ENCODE data around the gene AEBP1. TPM values are rescaled to one million over a fixed set of nuclear protein-coding genes. Genes with fewer than 3 reads are reported as not detected.

The AEBP1 gene
- total and polyA plus RNA-seq, 9 of the 15 experiments (the other 6 are each of a cell fraction or from before 2014, with no cell fraction given): 0.03 to 0.78 (median 0.30) TPM; not detected in 2

DNA sequence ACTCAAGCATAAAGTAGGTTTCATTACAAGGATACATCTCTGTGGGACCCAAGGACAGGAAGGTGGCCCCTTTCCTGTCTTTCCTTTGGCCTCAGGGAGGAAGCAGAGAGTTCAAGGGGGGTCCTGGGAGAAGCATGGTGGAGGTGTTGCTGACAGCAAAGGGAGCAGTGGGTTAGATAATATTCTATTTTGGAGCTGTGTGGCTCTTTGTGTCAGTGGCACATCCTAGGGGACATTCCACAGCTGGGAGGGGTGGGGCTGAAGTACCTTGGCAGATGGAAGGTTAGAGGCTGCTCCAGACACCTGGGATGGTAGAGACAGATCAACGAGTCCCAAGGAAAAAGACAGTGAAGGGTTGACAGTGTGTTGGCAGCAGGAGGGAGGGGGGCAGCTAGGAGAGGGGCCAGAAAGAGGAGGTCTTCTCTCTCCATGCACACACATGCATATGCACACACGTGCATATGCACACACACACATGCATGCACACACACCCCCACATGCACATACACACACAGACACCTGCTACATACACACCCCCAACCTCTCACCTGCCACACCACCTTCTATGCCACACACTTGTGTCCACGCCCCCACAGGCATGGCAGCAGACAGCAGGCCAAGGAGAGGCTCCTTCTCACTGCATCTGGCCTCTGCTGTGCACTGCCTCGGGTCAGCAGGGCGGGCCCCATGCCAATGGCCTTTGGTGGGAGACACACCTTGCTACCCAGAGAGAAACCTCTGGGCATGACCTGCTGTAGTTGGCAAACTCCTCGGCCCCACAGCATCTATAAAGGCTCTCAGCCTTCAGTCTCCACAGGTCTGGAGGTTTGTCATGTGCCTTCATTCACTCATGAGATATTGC, 24.8 kb downstream of the AEBP1 start:
- no peaks in the 10 kb centered on the region for H3K27me3 ChIP-seq (ENCODE audit: control insufficient read depth in 2 of 2, insufficient read depth in 2 of 2, low read length in 2 of 2)
- no peak overlapping the region for H3K27ac ChIP-seq (ENCODE audit: extremely low read depth, low read depth, low read length)
- intact Hi-C loops (cut with micrococcal nuclease): no loop called here
- no peak for FAIRE-seq
- ATAC-seq: no peak
- H3K4me2 ChIP-seq (ENCODE audit: insufficient read depth, low read length): no peak overlapping the region
- no peaks in the 10 kb centered on the region for H4K20me1 ChIP-seq (replicated peaks; ENCODE audit: control insufficient read depth, insufficient read depth, low read length)
- H3K9ac ChIP-seq (ENCODE audit: insufficient read depth in 1 of 2, low read depth in 2 of 2, low read length in 2 of 2): no peak overlapping the region
- no TSS peak for BruUV-seq (replicated peaks)
- in situ Hi-C loops (cut with MboI): no loop called here
- H3K79me2 ChIP-seq (ENCODE audit: control insufficient read depth, insufficient read depth, low read length): 0 out of 3 replicates have a peak, but pooled peaks cover 1% of the 10 kb centered on the region
- no peaks in the 10 kb centered on the region for H3K36me3 ChIP-seq (ENCODE audit: control insufficient read depth, insufficient read depth, low read length)
- ChIA-PET POLR2A (no interaction called here), CTCF (ENCODE audit: low intra/inter-chr PET ratio) (no interaction called here)
- no peaks in the 10 kb centered on the region for H3K9me3 ChIP-seq (replicated peaks; ENCODE audit: control insufficient read depth, insufficient read depth, low read depth, low read length)
- no peak overlapping the region for H2AFZ ChIP-seq (ENCODE audit: low read depth, low read length)
- no peaks in the 10 kb centered on the region for H3K9me1 ChIP-seq (ENCODE audit: control insufficient read depth, insufficient read depth, low read length)
- no peak for TF ChIP-seq RBM22 (IDR thresholded peaks at IDR 0.05; ENCODE audit: low read depth, low read length, poor library complexity, severe bottlenecking)
- no peak for TF ChIP-seq TCF3 (CRISPR knock-in tag; IDR thresholded peaks at IDR 0.05)
- no peak for TF ChIP-seq RB1 (IDR thresholded peaks at IDR 0.05; ENCODE audit: low read depth)
- TF ChIP-seq LEF1 (IDR thresholded peaks at IDR 0.05): no peak
- TF ChIP-seq, protein P1, sequence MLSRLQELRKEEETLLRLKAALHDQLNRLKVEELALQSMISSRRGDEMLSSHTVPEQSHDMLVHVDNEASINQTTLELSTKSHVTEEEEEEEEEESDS (CRISPR knock-in tag; IDR thresholded peaks at IDR 0.05): no peak
- no peak for TF ChIP-seq IRF9 (tag; IDR thresholded peaks at IDR 0.05)
- no peak for TF ChIP-seq TEAD1 (CRISPR knock-in tag; IDR thresholded peaks at IDR 0.05)
- TF ChIP-seq HIVEP1 (CRISPR knock-in tag; IDR thresholded peaks at IDR 0.05): no peak
- no peak for TF ChIP-seq ZNF175 (CRISPR knock-in tag; IDR thresholded peaks at IDR 0.05; ENCODE audit: low read depth)
- TF ChIP-seq POLR2H (tag; IDR thresholded peaks at IDR 0.05; ENCODE audit: low read depth): no peak
- no peak for TF ChIP-seq ZC3H11A (IDR thresholded peaks at IDR 0.05; ENCODE audit: low read depth, low read length)
- no peak for TF ChIP-seq ZNF699 (CRISPR knock-in tag; IDR thresholded peaks at IDR 0.05; ENCODE audit: insufficient replicate concordance)
- no peak for TF ChIP-seq ZNF263 (CRISPR knock-in tag; IDR thresholded peaks at IDR 0.05; ENCODE audit: borderline replicate concordance)
- no peak for TF ChIP-seq FOXJ2 (tag; IDR thresholded peaks at IDR 0.05)
- TF ChIP-seq ZBTB43 (CRISPR knock-in tag; IDR thresholded peaks at IDR 0.05): no peak
- no peak for TF ChIP-seq PHF8 (IDR thresholded peaks at IDR 0.05; ENCODE audit: borderline replicate concordance, low read length)
- TF ChIP-seq FOXK2 (conservative IDR thresholded peaks at IDR 0.05 in 1 of 2, IDR thresholded peaks at IDR 0.05 in 1 of 2; ENCODE audit: low read depth in 2 of 2): no peak
- H3K4me1 ChIP-seq (replicated peaks in 1 of 2; ENCODE audit: control insufficient read depth in 2 of 2, insufficient read depth in 2 of 2, low read length in 2 of 2): peaks cover 0 to 11% of the 10 kb centered on the region in 2 experiments; a peak in 3 of 5 replicates
- DNase-seq (ENCODE audit: extremely low read depth in 1 of 4, low spot score in 3 of 4): no peak
- no peak overlapping the region for H3K4me3 ChIP-seq
- 3% methylated on average over 6 of the region's 6 CpGs for WGBS (ENCODE audit: insufficient coverage, low coverage, missing lambda C conversion rate)
